A204.1 (cell line): Measurements from ENCODE around the gene TPRG1.

ENCODE experiments used
- FAIRE-seq: peaks from 2 replicates; lab custom pipeline; 2012; peaks lifted over from hg19 to GRCh38; lab: Jason Lieb, UNC

The TPRG1 gene

GRCh38 chr3:189282741-189283140, 111.0 kb downstream of the TPRG1 start:
- FAIRE-seq = no peak

GRCh38 chr3:189286188-189286587, 114.4 kb downstream of the TPRG1 start:
- no peak for FAIRE-seq

GRCh38 chr3:189286916-189287315, 115.1 kb downstream of the TPRG1 start:
- FAIRE-seq = no peak

- FAIRE-seq = no peak
These were observed 116.8 kb downstream of the TPRG1 start for GRCh38 chr3:189288348-189289235.

- no peak for FAIRE-seq
These were observed 117.5 kb downstream of the TPRG1 start for GRCh38 chr3:189289251-189289650.

GRCh38 chr3:189292667-189293484, 121.1 kb downstream of the TPRG1 start:
- FAIRE-seq = no peak

GRCh38 chr3:189294649-189295048, 122.9 kb downstream of the TPRG1 start:
- no peak for FAIRE-seq

GRCh38 chr3:189295089-189295488, 123.3 kb downstream of the TPRG1 start:
- FAIRE-seq = no peak

- no peak for FAIRE-seq
These were observed 126.2 kb downstream of the TPRG1 start for GRCh38 chr3:189297932-189298331.

GRCh38 chr3:189298469-189299375, 127.0 kb downstream of the TPRG1 start:
- FAIRE-seq = no peak

- FAIRE-seq = no peak
These were observed 128.6 kb downstream of the TPRG1 start for GRCh38 chr3:189300345-189300744.

- no peak for FAIRE-seq
These were observed 129.7 kb downstream of the TPRG1 start for GRCh38 chr3:189301479-189301878.

- FAIRE-seq = no peak
These were observed 131.8 kb downstream of the TPRG1 start for GRCh38 chr3:189303584-189303983.

- no peak for FAIRE-seq
These were observed 132.9 kb downstream of the TPRG1 start for GRCh38 chr3:189304465-189305351.

GRCh38 chr3:189305412-189305811, 133.6 kb downstream of the TPRG1 start:
- FAIRE-seq = no peak

GRCh38 chr3:189307963-189308362, 136.2 kb downstream of the TPRG1 start:
- no peak for FAIRE-seq

- no peak for FAIRE-seq
These were observed 136.8 kb downstream of the TPRG1 start for GRCh38 chr3:189308608-189309007.

GRCh38 chr3:189309400-189309975, 137.7 kb downstream of the TPRG1 start:
- FAIRE-seq = no peak

GRCh38 chr3:189311521-189311920, 139.8 kb downstream of the TPRG1 start:
- no peak for FAIRE-seq

GRCh38 chr3:189312866-189313265, 141.1 kb downstream of the TPRG1 start:
- FAIRE-seq = no peak
